ENCODE results near the gene ZIC2.

Gene ZIC2

DNA sequence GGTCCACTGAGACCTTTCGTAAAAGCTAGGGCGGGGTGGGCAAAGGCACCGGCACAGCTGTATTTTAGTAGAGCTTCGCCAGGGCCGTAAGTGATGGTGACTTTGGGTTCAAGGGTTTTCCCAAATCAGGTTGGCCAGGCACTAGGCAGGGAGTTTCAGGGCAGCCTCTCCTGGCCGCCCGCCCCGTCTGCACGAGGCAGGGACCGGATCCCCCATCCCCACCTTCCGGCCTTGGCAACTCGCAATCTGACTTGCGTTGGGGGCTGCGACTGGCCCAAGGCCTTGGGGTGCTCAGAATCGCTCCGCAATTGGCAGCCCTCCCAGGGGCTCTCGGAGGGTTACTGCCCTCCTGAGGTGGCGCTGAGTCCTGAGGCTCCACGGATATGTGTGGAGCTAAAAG is 6.0 kb upstream of the ZIC2 start:
- no peak for DNase-seq

DNA sequence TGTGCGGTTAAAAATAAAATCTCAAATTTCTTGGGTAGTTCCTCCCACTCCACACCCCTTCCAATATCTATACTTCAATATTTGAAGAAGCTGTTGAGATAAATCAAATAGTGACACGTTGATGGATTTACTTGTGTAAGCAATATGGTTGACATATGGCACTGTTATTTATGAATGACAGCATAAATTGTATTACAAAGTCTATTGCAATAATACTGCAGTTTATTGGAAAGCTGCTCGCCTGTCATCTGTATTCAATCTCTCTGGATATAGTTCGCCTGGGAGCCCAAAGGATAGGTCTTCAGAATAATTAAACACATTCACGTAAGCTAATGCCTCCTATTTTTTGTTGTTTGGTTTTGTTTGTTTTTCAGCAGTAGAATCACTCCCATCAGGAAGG is 5.0 kb upstream of the ZIC2 start:
- no peak for DNase-seq

DNA sequence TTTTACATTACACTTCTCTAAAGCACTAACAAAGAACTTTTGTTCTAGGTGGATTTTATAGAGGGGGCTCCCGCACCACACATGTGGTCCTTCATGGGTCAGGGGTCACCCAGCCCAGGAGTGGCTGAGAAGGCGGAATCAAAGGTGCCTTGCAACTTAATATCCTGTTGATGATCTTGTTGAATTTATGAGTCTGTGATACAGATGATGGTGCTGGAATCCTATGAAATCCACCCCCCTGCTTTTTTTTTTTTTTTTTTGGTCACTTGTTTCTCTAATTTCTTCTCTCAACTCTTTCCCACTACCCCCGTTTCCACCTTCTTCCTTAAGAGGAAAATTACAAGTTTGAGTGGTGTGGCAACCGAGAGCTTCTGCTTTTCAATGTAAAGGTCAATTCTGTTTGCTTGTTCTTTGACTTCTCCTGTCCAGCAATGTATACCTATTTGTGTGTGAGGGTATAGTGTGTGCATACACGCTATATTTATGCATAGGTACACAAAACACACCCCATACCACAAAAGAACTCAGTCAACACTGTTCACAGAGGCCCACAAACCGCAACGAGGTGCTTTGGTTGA is 4.2 kb upstream of the ZIC2 start:
- DNase-seq = no peak

DNA sequence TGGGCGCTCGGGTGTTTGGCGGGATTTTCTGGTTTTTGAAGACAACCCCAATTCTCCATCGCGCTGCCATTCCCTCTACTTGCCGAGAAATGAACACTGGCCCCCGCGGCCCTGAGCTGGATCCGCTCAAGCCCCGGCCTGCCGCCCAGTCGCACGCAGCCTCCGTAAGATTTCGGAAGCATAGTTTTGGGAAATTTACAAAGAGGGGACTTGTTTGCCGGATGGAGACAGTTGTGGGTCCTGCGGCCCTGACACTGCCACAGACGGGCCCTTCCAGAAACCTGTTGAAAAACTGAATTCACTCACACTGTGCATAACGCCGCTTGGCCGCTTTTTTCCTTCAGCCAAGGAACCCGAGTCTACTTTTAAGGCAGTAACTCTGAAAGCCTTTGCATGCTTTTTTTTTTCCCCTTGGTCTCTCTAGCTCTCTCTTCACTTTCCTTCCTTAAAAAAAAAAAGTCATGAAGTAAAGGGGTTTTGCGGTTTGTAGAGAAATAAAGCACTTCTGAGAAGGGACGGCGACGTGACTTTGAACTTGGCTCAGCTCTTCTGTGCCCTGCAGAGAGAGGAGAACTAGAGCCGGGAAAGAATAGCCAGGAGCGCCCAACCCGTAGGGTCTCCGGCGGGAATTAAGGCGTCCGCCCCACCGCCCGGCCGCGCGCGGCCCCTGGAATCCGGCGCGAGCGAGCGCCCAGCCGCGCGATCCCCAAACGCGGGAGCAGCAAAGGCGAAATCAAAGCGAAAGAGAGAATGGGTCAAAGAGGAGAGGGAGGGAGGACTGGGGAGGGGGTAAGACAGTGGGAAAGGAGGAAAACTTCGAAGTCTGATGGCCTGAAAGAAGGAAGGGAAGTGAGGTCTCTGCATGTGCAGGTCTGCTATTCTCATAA is 3.4 kb upstream of the ZIC2 start:
- no peak for DNase-seq

DNA sequence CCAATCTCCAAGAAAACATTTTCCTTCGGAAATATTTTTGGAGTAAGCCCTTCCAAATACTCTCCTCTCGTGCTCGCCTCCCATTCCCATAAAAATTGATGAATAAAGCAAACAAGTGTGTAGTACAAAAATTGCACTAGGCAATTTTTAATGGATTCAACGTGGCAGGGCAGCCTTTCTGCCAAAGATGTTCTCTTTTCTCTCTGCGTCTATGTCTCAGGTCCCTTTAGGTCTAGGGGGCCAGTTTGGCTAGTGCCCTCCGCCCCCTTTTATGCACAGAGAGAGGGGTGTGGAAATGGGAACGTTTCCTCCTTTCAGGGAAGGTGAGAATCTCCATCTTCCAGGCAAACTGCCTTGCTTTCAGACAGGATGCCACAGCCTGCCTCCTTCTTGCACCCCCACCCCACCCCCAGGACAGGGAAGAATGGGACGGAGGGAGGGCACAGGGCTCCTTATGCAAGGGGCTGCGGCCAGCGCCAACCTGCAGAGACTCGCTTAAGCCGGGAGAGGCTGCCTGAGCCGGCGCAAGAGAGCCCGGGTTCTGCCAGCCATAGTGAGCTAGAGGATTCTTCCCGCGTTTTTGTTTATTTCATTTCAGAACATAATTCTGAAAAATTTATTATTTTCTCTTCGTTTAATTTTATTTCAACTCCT is 2.7 kb upstream of the ZIC2 start:
- no peak for DNase-seq

DNA sequence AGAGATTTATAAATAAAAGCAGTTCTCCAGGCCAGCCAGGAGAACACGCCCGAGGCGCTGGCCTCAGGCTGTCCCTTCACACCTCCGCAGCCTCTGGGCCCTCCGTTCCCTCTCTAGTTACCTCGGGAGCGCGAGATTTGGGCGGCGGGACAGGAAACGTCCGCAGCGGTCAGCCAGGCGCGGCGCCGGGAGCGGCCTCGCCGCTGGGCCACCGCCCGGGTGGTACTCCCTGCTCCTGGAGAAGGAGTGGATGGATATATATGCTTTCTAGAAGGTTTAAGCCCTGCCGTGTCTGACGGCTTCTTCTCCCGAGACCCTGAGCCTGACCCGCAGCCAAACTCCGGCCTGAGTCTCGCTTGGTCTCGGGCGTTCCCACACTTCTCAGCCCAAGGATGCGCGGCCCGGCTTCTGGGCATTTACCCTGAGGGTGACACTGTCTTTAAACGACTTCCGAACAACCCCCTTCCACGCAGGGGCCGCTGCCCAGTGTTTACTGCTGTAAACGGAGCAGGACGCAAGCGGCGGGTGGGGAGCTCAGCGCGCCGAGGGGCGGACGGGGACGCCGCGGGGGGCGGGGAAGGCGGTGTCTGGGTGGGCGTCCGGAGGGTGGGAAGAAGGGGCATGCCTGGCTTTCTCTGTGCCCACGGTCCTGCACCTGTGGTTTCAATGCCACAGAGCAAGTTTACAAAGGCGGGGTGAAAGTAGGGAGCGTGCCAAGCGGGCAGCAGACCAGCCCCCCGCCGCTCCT is 2.0 kb upstream of the ZIC2 start:
- no peak for DNase-seq

DNA sequence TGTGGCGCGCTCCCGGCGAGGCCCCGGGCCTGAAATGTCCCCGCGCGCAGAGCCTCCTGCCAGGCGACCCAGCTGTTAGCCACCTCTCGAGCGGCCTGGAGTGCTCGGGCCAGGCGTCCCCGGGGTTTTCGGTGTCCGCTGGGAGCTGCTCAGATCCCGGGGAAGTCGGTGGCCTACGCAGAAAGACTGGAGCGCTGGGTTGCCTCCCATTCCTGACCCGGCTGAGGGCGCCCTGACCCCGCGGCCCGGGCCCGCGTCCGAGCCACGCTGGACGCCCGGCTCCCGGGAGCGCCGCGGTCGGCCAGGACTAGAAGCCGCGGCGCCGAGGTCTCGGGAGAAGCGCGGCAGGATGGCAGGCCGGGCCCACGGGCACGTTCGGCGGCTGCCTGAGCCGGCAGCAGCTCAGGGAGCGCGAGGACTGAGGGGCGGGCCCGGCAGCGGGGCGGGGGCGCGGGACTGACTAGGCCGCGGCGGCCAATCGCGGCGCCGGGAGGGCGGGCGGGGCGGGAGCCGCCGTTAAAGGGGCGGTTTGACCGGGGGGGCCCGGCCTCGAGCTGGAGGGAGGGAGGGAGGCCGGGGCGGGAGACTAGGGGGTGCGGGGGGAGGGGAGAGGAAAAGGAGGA is 1.3 kb upstream of the ZIC2 start:
- peak; percentile 50 for DNase-seq

DNA sequence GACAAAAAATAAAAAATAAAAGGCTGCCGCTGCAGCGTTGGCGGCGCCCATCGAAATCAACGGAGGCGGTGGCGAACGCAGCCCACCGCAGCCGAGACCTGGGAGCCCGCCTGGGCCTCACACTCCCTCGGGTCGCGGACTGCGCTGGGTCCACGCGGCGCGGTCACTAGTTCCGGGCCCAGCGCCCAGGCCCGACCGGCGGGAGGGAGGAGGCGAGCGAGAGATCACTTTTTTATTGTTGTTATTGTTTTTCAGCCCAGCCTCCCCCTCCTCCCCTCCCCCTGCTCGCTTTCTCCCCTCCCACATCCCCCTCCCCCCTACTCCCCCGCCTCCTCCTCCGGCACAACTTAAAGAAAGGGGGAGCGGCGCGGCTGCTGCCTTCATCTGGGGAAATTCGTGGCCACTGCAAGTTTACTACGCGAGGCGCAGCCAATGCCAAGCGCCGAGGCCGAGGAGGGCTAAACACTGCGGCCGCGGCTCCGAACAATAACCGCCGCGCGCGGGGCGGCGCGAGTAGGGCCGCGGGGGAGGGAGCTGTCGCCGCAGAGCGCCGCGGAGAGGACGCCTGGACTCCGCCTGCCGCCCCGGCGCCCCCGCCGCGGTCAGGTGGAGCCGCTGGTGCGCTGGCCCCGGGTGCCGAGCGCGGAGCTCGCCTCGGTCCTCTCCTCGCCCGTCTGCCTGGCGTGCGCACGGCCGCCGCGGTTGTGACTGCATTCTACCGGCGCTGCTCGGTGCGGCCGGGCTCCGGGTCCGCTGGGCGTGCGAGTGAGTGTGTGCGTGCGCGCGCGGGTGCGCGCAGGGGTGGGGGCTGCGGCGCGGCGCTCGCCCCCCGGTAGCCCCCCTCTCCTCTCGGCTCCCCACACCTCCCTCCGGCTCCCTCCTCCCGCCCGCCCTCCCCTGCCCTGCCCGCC is 505 bp upstream of the ZIC2 start:
- DNase-seq = no peak

DNA sequence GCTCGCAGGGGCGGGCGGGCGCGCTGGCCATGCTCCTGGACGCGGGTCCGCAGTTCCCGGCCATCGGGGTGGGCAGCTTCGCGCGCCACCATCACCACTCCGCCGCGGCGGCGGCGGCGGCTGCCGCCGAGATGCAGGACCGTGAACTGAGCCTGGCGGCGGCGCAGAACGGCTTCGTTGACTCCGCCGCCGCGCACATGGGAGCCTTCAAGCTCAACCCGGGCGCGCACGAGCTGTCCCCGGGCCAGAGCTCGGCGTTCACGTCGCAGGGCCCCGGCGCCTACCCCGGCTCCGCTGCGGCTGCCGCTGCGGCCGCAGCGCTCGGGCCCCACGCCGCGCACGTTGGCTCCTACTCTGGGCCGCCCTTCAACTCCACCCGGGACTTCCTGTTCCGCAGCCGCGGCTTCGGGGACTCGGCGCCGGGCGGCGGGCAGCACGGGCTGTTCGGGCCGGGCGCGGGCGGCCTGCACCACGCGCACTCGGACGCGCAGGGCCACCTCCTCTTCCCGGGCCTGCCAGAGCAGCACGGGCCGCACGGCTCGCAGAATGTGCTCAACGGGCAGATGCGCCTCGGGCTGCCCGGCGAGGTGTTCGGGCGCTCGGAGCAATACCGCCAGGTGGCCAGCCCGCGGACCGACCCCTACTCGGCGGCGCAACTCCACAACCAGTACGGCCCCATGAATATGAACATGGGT is 599 bp downstream of the ZIC2 start:
- DNase-seq = no peak

DNA sequence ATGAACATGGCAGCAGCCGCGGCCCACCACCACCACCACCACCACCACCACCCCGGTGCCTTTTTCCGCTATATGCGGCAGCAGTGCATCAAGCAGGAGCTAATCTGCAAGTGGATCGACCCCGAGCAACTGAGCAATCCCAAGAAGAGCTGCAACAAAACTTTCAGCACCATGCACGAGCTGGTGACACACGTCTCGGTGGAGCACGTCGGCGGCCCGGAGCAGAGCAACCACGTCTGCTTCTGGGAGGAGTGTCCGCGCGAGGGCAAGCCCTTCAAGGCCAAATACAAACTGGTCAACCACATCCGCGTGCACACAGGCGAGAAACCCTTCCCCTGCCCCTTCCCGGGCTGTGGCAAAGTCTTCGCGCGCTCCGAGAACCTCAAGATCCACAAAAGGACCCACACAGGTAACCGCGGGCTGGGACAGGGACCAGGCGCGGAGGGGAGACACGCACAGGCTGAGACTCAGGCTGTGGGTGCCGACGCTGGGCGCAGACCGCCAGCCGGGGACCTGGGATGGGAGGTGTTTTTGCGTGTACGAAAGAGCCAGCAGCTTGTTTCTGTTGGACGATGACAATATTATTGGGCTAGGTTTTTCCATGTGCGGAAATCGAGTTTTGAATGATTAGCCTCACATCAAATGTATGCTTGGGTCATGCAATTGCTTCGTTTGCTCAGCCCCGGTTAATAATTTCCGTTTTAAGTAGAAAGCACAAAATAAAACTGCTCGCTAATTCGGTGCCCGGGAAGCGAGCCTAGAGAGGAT is 1.3 kb downstream of the ZIC2 start:
- no peak for DNase-seq

DNA sequence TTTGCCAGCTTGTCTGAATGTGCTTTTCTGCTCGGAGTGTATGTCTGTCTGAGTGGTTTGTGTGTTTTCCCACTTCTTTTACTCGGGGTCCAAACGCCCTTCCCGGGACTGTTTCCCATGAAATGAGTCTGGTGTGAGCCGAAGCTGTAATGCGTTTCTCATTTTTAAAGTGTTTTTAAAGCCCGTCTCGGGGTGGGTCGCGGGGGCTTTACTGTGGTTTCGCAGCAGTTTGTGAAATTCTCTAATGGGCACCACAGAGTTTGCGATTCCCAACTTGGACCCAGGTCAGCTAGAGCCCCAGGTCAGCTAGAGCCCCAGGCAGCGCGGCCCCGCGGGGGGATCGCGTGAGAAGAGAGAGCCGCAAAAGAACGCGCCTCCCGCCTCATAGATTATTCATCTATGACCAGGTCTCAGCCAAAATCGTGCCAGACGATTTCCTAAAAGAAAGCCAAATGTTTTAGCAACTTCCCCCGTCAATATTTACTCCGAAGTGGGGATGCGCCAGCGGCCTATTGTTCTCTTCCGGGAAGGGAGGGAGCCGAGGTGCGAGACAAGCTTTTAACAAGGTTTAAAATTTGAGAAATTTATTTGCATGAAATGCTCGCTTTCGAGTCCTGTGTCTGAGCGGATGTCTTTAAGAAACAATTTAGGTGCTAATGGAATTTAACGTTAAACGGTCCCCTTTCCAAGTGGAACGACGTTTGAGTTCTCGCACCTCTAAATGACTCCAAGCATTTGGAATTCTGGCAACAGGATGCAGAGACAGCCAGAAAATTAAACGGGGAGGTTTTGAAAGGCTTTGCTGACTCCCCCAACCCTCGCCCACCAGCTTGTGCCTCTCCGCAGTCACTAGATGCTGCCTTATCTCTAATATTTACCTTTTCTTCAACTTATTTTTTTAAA is 2.2 kb downstream of the ZIC2 start:
- no peak for DNase-seq

DNA sequence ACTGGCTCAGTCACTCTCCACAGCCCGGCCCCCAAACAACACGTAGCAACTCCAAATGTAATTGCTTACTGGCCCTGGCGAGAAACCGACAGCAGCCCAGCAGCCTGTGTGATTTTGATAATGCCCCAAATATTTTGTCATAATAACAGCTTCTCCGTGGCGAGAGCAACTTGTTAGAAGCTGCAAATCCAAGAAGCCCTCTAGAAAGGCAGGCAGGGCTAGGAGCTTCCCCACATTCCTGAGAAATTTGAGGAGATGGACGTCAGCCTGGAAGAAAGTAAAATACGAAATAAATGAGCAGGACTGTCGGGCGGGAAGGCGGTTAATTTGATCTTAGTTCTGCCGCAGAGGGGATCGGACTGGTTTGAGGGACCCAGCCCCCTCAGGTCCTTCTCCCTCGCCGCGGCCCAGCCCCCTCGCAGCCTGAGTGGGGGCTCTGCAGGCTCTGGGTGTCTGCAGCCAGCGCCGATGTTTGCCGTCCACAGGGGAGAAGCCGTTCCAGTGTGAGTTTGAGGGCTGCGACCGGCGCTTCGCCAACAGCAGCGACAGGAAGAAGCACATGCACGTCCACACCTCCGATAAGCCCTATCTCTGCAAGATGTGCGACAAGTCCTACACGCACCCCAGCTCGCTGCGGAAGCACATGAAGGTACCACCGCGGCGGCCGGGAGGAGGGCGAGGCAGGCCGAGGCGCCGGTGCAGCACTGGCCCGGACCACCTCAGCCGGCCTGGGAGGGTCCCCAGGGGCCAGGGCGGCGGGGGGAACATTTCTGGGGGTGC is 3.1 kb downstream of the ZIC2 start:
- no peak for DNase-seq

DNA sequence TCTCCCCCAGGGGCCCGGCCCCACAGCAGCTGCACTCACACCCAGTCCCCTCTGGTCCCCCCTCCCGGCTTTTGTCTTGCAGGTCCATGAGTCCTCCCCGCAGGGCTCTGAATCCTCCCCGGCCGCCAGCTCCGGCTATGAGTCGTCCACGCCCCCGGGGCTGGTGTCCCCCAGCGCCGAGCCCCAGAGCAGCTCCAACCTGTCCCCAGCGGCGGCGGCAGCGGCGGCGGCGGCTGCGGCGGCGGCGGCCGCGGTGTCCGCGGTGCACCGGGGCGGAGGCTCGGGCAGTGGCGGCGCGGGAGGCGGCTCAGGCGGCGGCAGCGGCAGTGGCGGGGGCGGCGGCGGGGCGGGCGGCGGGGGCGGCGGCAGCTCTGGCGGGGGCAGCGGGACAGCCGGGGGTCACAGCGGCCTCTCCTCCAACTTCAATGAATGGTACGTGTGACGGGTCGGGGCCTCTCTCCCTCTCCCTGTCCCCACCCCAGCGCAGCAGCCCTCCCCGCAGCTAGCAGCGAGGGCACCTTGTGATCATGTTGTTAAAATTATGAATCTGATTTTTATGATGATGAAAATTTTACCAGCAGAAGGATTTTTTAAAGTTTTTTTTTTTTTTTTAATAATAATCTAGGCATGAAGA is 3.8 kb downstream of the ZIC2 start:
- no peak for DNase-seq

DNA sequence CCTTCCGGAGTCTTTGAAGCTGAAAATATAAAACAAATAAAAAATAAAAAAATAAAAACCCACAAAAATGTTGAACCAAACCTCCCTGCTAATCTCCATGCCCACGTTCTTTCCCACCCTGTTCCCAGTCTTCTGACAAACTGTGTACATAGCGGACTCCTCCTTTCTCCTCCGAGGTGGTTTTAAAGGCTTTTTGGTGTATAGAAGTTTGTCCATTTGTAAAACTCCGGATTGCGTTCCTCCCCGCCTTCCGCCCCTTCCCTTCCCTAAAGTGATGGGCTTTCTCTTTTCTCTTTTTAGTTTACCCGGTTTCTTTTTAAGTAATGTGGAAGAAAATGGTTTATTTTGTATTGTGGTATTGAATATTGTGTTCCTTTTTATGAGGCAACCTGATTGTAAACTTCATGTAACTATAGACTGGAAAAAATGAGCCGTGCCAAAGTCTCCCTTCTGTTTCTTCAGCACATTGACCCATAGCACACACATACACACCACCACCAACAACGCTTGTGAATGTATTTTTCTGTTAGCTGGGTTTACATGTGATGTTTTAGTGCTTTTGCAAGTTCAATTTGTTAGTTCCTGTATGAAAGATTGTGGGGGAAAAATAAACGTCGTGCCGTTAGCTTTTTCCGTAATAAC is 4.4 kb downstream of the ZIC2 start:
- no peak for DNase-seq

DNA sequence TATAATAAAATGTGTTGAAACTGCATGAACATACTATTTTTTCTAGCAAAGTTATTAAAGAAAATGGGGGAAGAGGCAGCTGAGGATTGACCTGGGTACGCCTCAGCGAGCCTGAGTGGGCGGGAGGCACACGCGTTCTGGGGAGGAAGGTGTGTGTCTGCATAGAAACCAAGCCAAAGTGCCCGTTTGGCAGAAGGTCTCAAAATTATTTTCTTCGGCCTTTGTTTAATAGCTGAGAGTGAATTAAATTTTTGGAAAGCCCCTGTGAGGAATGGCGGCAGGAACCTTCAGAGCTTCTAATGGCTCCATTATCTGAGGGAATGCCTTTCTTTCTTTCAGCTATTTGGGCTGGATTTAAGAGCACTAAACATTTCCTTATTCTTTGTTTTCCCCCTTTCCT is 5.2 kb downstream of the ZIC2 start:
- DNase-seq = no peak

DNA sequence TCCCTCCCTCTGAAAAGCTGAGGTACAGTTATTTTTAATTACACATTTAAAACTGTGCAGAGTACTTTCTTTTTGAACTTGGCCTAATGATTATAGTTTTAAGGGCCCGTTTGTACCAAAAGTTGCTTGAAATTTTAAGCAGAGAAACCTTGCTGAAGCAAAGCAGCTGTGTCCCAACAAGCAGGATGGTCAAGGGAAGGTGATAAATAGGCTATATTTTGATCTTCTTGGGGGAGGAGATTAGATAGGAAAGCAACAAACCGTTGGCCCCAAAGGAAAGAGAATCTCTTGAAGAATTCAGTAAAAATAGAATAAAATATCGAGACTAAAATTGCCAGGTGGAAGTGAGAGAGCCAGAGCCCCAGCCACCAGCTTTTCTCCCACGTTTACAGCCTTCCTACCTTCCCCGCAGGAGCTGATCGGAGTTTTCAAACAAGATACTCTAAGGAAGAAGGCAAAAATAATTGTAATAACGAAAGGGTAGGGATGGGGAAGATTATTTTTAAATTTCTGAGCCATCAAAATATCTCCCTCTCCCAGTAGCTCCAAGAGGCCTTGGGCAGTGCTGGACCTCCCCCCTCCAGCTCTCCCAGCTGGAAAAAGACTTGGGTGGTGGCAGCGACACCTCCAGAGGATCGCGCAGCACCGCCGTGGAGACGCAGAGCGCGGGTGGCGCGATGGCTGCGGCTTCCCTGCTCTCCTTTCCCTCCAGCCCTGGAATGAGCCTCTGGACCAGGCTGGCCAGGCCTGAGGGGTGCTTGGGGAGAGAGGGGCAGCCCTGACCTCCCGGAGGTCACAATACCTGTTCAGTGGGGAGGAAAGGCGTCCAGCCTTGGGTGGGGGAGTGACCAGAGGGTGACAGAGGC is 5.8 kb downstream of the ZIC2 start:
- no peak for DNase-seq

All from activated T-cell treated with anti-CD3 and anti-CD28 coated beads for 4 hours (primary cell).